IPS-20b (cell line): ENCODE measurements around the gene STAP2.
"Not testable (repeated sequence)": the region's sequence is repeated elsewhere in the genome, so short reads cannot be mapped to it uniquely, and the experiment has no call there.

Source experiments
- H3K27ac ChIP-seq: one replicate; pipeline ENCODE4 v1.5.1; 2013; ENCODE audit warnings: low read length
- H3K27me3 ChIP-seq: 2 replicates; pipeline ENCODE4 v1.6.1; 2013; ENCODE audit warnings: mild to moderate bottlenecking, low read length, inconsistent platforms; ENCODE audit not compliant: insufficient read depth
- H3K36me3 ChIP-seq: 2 replicates; pipeline ENCODE4 v1.6.1; 2013; ENCODE audit warnings: low read depth, mild to moderate bottlenecking, inconsistent platforms, low read length, moderate library complexity; ENCODE audit not compliant: insufficient read depth
- H3K4me1 ChIP-seq: 2 replicates; pipeline ENCODE4 v1.6.1; 2013; ENCODE audit warnings: mild to moderate bottlenecking, control low read depth, inconsistent platforms, low read length, moderate library complexity; ENCODE audit not compliant: insufficient read depth
- H3K4me3 ChIP-seq: 2 replicates; pipeline ENCODE4 v1.5.1; 2013; ENCODE audit warnings: mild to moderate bottlenecking, low read length, inconsistent platforms
- H3K9ac ChIP-seq: 2 replicates; pipeline ENCODE4 v1.6.1; 2013; ENCODE audit warnings: low read depth, mild to moderate bottlenecking, inconsistent platforms, low read length, moderate library complexity
- H3K9me3 ChIP-seq: 2 replicates; pipeline ENCODE4 v1.6.1; 2013; ENCODE audit warnings: mild to moderate bottlenecking, low read depth, low read length, inconsistent platforms; ENCODE audit not compliant: insufficient read depth

STAP2 gene

GRCh38 chr19:4301590-4302242 is 36.9 kb downstream of the STAP2 start:
- H3K9me3 ChIP-seq: no peaks in the 10 kb centered on the region
- H3K27me3 ChIP-seq: no peaks in the 10 kb centered on the region
- 0 out of 2 replicates have a peak, but pooled peaks cover 2% of the 10 kb centered on the region for H3K4me1 ChIP-seq
- H3K36me3 ChIP-seq: peaks cover 1% of the 10 kb centered on the region
- no peak overlapping the region for H3K4me3 ChIP-seq
- no peak overlapping the region for H3K27ac ChIP-seq
- H3K9ac ChIP-seq: no peak overlapping the region

GRCh38 chr19:4300589-4300988 is 38.0 kb downstream of the STAP2 start:
- no peaks in the 10 kb centered on the region for H3K9me3 ChIP-seq
- no peak overlapping the region for H3K4me3 ChIP-seq
- H3K27ac ChIP-seq: no peak overlapping the region
- H3K27me3 ChIP-seq: no peaks in the 10 kb centered on the region
- H3K4me1 ChIP-seq: 0 out of 2 replicates have a peak, but pooled peaks cover 2% of the 10 kb centered on the region
- no peak overlapping the region for H3K9ac ChIP-seq
- no peaks in the 10 kb centered on the region for H3K36me3 ChIP-seq

GRCh38 chr19:4298810-4299550 is 39.6 kb downstream of the STAP2 start:
- H3K27ac ChIP-seq: no peak overlapping the region
- H3K36me3 ChIP-seq: no peaks in the 10 kb centered on the region
- H3K9me3 ChIP-seq: no peaks in the 10 kb centered on the region
- no peak overlapping the region for H3K9ac ChIP-seq
- no peaks in the 10 kb centered on the region for H3K4me1 ChIP-seq
- no peaks in the 10 kb centered on the region for H3K27me3 ChIP-seq
- H3K4me3 ChIP-seq: no peak overlapping the region

- Histone ChIP-seq H3K36me3 (no peaks in the 10 kb centered on the region), H3K4me1 (no peaks in the 10 kb centered on the region), H3K4me3 (no peak overlapping the region), H3K9ac (no peak overlapping the region), H3K27me3 (no peaks in the 10 kb centered on the region), H3K9me3 (no peaks in the 10 kb centered on the region), H3K27ac (no peak overlapping the region)
Measured at GRCh38 chr19:4297901-4298809, 40.5 kb downstream of the STAP2 start.

GRCh38 chr19:4295972-4296771 is 42.5 kb downstream of the STAP2 start:
- Histone ChIP-seq H3K9ac (no peak overlapping the region), H3K27ac (no peak overlapping the region), H3K27me3 (no peaks in the 10 kb centered on the region)

GRCh38 chr19:4294389-4294788 is 44.2 kb downstream of the STAP2 start:
- no peaks in the 10 kb centered on the region for H3K9me3 ChIP-seq
- H3K9ac ChIP-seq: no peak overlapping the region
- no peaks in the 10 kb centered on the region for H3K27me3 ChIP-seq

More at GRCh38 chr19:4295972-4296771, 42.5 kb downstream of the STAP2 start:
- H3K4me1 ChIP-seq: no peaks in the 10 kb centered on the region
- H3K9me3 ChIP-seq: no peaks in the 10 kb centered on the region
- H3K4me3 ChIP-seq: no peak overlapping the region
- no peaks in the 10 kb centered on the region for H3K36me3 ChIP-seq

GRCh38 chr19:4292515-4292914 is 46.1 kb downstream of the STAP2 start:
- Histone ChIP-seq H3K9me3 (no peaks in the 10 kb centered on the region), H3K4me3 (no peak overlapping the region), H3K27me3 (no peaks in the 10 kb centered on the region), H3K36me3 (no peaks in the 10 kb centered on the region), H3K9ac (no peak overlapping the region), H3K4me1 (no peaks in the 10 kb centered on the region), H3K27ac (no peak overlapping the region)

More at GRCh38 chr19:4294389-4294788, 44.2 kb downstream of the STAP2 start:
- no peaks in the 10 kb centered on the region for H3K36me3 ChIP-seq
- H3K4me1 ChIP-seq: no peaks in the 10 kb centered on the region
- no peak overlapping the region for H3K4me3 ChIP-seq
- H3K27ac ChIP-seq: no peak overlapping the region

GRCh38 chr19:4291184-4291732 is 47.4 kb downstream of the STAP2 start:
- no peak overlapping the region for H3K4me3 ChIP-seq
- no peaks in the 10 kb centered on the region for H3K27me3 ChIP-seq
- no peak overlapping the region; the same call in 1 of the 2 replicates for H3K9ac ChIP-seq
- H3K4me1 ChIP-seq: no peaks in the 10 kb centered on the region
- H3K9me3 ChIP-seq: no peaks in the 10 kb centered on the region
- H3K27ac ChIP-seq: no peak overlapping the region
- H3K36me3 ChIP-seq: no peaks in the 10 kb centered on the region

- no peaks in the 10 kb centered on the region for H3K9me3 ChIP-seq
- H3K4me1 ChIP-seq: no peaks in the 10 kb centered on the region
- no peaks in the 10 kb centered on the region for H3K36me3 ChIP-seq
- no peak overlapping the region for H3K9ac ChIP-seq
- peaks cover 7% of the 10 kb centered on the region; the same call in 1 of the 2 replicates for H3K27me3 ChIP-seq
- no peak overlapping the region for H3K4me3 ChIP-seq
- no peak overlapping the region for H3K27ac ChIP-seq
Measured at GRCh38 chr19:4288091-4288777, 50.4 kb downstream of the STAP2 start.

GRCh38 chr19:4286141-4286540 is 52.5 kb downstream of the STAP2 start:
- peaks cover 25% of the 10 kb centered on the region for H3K27me3 ChIP-seq
- H3K36me3 ChIP-seq, H3K4me3 ChIP-seq, H3K9me3 ChIP-seq, H3K4me1 ChIP-seq, H3K9ac ChIP-seq, H3K27ac ChIP-seq: not testable (repeated sequence)
